UCSD-AML1 (cell line): Measurements from ENCODE around the gene PRLHR.
"Not testable (repeated sequence)": the region's sequence is repeated elsewhere in the genome, so short reads cannot be mapped to it uniquely, and the experiment has no call there.

ENCODE experiments used
- DNase-seq: peaks from one replicate; lab custom pipeline; 2025; ENCODE audit not compliant: unreplicated experiment; lab: John Stamatoyannopoulos, UW

PRLHR gene

GRCh38 chr10:118595598-118596425 lies at the start of gene PRLHR:
PRLHR (minus strand) TSS chr10:118595648; CDS start chr10:118595244, 404 bp downstream.
- DNase-seq: no peak

- no peak for DNase-seq
Measured at GRCh38 chr10:118642228-118642627, 46.8 kb upstream of the PRLHR start.

GRCh38 chr10:118638680-118639079 lies 43.2 kb upstream of the PRLHR start:
- no peak for DNase-seq

GRCh38 chr10:118635674-118636402 lies 40.4 kb upstream of the PRLHR start:
- no peak for DNase-seq

- DNase-seq: no peak
Measured at GRCh38 chr10:118633786-118634185, 38.3 kb upstream of the PRLHR start.

GRCh38 chr10:118629211-118629610 lies 33.8 kb upstream of the PRLHR start:
- no peak for DNase-seq

GRCh38 chr10:118628397-118628796 lies 32.9 kb upstream of the PRLHR start:
- DNase-seq: no peak

GRCh38 chr10:118626953-118627352 lies 31.5 kb upstream of the PRLHR start:
- no peak for DNase-seq

GRCh38 chr10:118625504-118625903 lies 30.1 kb upstream of the PRLHR start:
- no peak for DNase-seq

- no peak for DNase-seq
Measured at GRCh38 chr10:118624747-118625146, 29.3 kb upstream of the PRLHR start.

GRCh38 chr10:118621304-118621942 lies 26.0 kb upstream of the PRLHR start:
- DNase-seq: no peak

- not testable (repeated sequence) for DNase-seq
Measured at GRCh38 chr10:118613863-118614262, 18.4 kb upstream of the PRLHR start.

GRCh38 chr10:118610577-118610976 lies 15.1 kb upstream of the PRLHR start:
- no peak for DNase-seq

GRCh38 chr10:118607768-118608354 lies 12.4 kb upstream of the PRLHR start:
- no peak for DNase-seq

- DNase-seq: no peak
Measured at GRCh38 chr10:118605694-118606093, 10.2 kb upstream of the PRLHR start.

- DNase-seq: no peak
Measured at GRCh38 chr10:118596426-118597124, 1.1 kb upstream of the PRLHR start.

GRCh38 chr10:118595064-118595420 lies 406 bp downstream of the PRLHR start:
- DNase-seq: no peak

- no peak for DNase-seq
Measured at GRCh38 chr10:118594392-118595063, 920 bp downstream of the PRLHR start.

GRCh38 chr10:118592675-118593330 lies 2.6 kb downstream of the PRLHR start:
- no peak for DNase-seq

- no peak for DNase-seq
Measured at GRCh38 chr10:118590334-118590733, 5.1 kb downstream of the PRLHR start.
